Measurements from ENCODE around the gene ITGB1. TPM values are rescaled to one million over a fixed set of nuclear protein-coding genes. Genes with fewer than 3 reads are reported as not detected.
"Not testable (repeated sequence)": the region's sequence is repeated elsewhere in the genome, so short reads cannot be mapped to it uniquely, and the experiment has no call there.

The ITGB1 gene
- total RNA-seq, 1 donor from 2014 or later = 373 TPM

DNA sequence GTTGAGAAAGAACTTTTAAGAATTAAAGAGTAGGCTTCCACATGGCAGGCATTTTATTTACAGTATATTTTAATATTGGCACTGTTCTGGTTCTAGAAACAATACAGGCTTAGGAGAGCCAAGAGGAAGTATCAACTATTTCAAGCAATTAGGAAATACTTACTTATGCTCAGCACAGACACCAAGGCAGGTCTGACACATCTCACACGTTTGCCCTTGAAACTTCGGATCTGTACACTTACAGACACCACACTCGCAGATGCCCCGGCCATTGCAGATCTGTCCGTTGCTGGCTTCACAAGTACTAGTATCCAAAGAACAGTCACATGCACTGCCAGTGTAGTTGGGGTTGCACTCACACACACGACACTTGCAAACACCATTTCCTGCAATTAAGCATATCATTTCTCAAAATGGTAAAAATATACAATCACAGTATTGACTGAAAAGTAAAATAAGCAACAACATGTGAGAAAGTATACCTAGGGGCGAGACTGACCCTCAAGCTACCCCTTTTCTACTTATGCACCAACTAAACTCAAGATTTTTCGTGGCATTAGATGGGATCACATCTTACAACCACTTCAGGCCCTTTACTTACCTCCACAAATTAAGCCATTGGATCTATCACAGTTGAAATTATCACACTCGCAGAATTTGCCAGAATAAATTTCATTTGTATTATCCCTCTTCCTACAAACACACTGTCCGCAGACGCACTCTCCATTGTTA is 46.6 kb downstream of the ITGB1 start:
- no peak for ATAC-seq
- intact Hi-C loops (cut with DNase I) = no loop called here
- no peak for DNase-seq (ENCODE audit: low spot score)

DNA sequence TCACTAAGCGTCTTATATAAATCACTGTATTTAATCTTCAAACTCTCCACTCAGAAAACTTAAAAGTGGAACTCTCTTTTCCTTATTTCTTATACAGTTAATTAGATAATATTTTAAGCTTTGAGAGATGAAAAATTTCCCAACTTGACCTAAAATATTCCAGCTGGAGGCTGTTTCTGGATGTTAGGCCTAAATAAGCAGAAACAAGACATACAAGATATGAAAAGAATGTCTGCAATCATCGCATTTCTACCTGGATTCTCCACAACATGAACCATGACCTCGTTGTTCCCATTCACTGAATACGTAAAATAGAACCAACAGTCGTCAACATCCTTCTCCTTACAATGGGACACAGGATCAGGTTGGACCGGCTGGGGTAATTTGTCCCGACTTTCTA is 48.1 kb downstream of the ITGB1 start:
- ATAC-seq; DNase-seq (ENCODE audit: low spot score); intact Hi-C loops (cut with DNase I): not testable (repeated sequence)

DNA sequence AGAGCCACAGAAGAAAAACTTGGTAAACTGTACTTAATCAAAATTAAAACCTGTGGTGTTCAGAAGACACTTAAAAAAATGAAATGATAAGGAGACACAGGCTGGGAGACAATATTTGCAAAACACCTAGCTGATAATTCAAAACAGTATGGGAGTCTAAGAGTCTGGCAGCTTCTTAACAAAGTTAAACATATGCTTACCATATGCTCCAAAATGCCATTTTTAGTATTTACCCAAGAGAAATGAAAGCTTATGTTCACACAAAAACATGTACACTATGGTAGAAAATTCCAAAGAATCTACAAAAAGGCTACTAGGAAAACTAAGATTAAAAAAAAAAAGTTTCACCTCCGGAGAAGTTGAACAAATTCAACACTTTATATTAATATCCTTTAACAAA is 48.6 kb downstream of the ITGB1 start:
- DNase-seq (ENCODE audit: low spot score) (no peak), ATAC-seq (no peak)
- intact Hi-C loops (cut with DNase I) = no loop called here

DNA sequence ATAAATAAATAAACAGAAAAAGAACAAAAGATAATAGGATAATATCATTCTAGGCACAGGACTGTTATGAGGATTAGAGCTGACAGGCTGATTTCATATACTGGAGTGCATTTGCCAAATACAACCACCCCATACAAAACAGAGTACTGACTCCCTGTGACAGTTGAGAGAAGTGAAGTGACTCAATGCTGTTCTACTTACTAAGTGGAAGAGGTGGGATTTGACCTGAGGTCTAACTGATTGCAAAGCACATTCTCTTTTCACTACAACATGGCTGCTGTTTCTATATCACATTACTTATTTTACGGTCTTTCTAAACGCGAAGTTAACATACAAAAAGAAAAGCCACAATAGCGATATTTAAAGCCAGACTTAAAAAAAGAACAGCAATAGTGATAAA is 51.4 kb downstream of the ITGB1 start:
- intact Hi-C loops (cut with DNase I) = no loop called here
- ATAC-seq = no peak
- no peak for DNase-seq (ENCODE audit: low spot score)

DNA sequence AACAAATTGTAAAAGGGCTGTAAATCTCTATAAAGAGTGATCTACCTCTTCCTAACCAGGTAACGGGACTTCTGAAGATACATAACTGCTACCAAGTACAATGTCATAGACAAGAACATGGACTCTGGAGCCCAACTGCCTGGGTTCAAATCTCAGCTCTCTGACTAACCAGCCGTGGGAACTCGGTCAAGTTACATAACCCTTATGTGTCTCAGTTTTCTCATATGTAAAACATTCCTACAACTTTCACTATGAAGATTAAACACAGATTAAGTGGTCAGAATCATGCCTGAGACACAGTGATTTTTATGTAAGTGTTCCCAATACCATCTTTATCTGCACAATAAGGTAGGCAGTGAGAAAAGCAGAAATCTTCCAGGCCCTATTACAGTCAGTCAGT is 52.6 kb downstream of the ITGB1 start:
- intact Hi-C loops (cut with DNase I) = no loop called here
- ATAC-seq (no peak), DNase-seq (ENCODE audit: low spot score) (no peak)

DNA sequence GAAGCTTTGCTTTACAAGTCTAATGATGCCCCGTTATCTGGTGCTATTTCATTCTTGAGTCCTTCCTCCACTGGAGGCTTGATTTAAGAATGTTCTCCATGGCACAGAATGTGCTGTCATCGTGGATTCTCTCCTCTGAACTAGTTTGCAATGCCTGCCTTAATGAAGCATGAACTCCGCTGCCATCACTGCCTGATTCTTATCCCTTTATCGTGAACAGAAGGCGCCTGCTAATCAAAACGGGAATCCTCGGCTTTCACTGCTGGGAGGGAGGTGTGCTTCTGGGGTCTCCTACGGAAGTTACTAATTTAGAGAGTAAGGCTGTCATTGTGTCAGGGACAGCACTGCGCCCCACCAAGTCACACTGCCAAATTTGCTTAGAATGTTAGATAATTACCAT is 56.2 kb downstream of the ITGB1 start:
- intact Hi-C loops (cut with DNase I) = no loop called here
- ATAC-seq = no peak
- DNase-seq (ENCODE audit: low spot score) = no peak

DNA sequence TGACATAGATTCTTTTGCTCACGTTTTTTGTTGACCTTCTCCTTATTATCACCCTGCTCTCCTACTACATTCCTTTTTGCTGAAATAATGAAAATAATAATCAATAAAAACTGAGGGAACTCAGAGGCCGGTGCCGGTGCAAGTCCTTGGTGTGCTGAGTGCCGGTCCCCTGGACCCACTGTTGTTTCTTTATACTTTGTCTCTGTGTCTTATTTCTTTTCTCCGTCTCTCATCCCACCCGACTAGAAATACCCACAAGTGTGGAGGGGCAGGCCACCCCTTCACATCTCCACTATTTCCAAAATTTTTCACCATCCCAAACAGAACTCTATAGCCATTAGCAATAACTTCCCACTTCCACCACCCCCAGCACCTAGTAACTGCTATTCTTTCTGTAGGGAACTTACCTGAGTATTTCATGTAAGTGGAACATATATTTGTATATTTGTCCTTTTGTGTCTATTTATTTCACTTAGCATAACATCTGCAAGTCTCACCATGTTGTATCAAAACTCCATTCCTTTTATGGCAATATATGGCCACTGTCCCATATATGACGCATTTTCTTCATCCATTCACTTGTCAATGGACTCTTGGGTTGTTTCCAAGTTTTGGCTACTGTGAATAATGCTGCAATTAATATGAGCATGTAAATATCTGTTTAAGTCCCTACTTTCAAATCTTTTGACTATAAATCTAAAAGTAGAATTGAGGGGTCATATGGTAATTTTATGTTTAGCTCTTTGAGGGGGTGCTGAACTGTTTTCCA is 62.6 kb downstream of the ITGB1 start:
- intact Hi-C loops (cut with DNase I); ATAC-seq; DNase-seq (ENCODE audit: low spot score): not testable (repeated sequence)

DNA sequence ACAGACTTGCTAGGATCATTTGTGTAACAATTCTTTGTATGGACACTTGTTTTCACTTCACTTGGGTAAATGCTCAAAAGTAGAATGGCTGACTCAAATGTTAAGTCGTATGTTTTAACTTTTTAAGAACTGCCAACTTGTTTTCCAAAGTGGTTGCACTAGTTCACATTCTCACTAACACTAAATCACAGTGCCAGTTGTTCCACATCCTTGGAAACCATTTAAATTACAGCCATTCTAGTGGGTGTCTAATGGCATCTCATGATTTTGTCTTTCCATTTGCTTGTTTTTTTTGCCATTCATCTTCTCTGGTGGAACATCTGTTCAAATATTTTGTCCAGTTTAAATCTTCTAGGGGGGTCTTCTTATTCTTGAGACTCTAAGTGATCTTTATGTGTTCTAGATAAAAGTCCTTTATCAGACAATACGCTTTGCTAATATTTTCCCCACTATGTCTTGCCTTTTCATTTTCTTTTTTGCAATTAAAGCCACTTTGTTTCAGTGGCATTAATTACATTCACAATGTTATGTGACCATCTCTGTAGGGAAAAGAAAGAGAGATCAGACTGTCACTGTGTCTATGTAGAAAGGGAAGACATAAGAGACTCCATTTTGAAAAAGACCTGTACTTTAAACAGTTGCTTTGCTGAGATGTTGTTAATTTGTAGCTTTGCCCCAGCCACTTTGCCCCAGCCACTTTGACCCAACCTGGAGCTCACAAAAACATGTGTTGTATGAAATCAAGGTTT is 63.9 kb downstream of the ITGB1 start:
- DNase-seq (ENCODE audit: low spot score) (no peak), ATAC-seq (no peak)
- intact Hi-C loops (cut with DNase I) = no loop called here

DNA sequence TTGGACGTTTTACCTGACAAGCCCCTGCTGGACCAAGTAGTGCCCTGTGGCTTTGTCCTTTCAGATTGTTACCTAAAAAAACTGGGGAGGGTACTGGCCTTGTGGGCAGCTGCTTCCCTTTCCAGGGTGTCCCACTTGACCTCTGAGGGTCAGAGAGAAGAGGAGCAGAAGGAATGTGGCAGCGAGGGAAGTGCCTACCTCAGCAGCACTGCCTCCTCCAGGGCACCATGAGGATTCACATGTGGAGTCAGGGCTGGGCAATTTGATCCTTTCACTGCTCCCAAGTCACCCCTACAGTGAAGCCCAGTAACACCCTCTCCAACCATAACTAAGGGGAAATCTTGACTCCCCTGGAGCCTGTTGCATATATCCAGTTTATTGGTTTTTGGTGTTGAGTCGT is 64.6 kb downstream of the ITGB1 start:
- DNase-seq (ENCODE audit: low spot score) (no peak), ATAC-seq (no peak)
- intact Hi-C loops (cut with DNase I) = no loop called here

DNA sequence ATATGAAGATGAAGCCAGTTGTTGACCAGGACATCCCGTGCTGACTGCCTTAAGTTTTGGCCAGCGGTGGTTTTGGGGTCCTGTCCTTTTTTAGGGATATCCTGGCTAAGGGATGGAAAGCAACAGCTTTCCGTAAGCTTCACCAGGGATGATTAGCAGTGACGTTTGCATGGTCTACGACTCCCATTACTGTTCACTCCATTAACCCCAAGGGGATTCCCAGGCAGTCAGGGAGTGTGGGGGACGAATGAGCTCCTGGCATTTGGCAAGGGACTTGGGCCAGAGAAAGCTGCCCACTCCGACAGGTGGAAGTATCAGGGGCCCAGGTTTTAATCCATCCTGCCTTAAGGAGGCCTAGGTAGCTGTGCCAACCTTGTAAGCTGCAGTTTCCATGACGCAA is 66.8 kb downstream of the ITGB1 start:
- intact Hi-C loops (cut with DNase I) = no loop called here
- DNase-seq (ENCODE audit: low spot score) = no peak
- no peak for ATAC-seq

DNA sequence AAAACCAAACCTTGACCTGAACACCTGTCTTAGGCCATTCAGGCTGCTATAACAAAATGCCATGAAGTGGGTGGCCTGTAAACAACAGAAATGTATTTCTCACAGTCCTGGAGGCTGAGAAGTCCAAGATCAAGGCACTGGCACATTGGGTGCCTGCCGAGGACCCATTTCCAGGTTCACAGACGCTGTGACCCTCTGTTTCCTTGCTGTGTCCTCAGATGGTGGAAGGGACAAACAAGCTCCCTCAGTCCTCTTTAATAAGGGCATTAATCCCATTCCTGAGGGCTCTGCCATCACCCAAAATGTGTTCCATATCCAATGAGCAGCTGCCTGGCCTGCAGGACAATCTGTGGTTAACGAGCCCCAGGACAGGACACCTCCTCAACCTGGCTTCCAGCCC is 67.6 kb downstream of the ITGB1 start:
- ATAC-seq = no peak
- intact Hi-C loops (cut with DNase I) = no loop called here
- no peak for DNase-seq (ENCODE audit: low spot score)

DNA sequence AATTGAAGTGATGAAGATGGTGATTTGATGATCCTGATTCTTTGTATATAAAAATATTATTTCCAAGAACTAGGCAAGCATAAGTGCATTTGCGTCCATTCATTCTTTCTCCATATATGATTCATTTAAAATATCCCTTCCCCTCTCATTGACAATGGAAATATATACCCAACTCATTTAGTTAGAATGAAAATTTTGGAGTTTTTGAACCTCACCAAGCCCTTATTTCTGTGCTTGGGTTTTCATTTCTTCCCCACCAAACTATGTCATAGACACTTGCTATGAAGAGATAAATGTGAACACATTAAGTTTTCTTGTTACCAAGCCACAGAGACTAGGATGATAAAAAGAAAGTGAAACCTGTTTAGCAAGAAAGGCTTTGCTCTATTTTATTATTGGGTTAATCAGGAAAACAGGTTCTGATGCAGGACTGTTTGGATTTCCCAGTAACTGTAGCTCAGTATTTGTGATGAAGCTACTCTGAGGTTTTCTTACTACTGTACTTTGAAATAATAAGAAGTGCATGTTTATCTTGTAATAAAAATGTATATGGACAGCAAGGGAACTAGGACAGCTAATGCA is 68.3 kb downstream of the ITGB1 start:
- no peak for ATAC-seq

DNA sequence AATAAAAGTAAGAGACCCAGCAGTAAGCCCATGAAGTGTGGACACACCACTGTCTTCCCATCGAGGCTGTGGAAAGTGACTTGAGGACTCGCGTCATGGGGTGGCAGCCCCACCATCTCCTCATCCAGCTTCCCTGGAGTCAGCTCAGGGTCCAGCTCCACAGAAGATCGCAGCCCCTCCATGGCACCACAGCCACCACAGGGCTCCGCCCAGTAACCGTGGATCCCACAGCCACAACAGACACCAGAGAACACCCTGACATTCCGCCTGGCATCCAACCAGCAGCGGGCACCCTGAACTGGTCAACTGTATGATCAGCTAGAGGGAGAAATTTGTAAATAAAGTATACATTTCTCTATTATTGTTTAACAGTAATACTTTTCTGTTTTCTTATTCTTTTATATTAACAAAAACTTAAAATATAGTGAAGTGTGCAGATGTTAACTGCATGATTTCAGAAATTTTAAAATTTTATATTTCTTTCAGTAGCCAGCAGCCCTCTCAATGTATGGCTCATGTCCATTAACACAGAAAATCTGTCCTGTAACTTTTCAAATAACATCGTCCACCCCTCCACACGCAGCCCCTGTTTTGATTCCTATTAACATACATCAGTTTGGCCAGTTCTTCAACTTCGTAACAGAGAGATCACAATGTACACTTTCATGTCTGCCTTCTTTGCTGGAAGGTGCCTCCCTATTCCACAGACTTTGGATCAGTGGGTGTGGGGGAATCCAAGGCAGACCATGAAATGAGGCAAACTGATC is 69.7 kb downstream of the ITGB1 start:
- intact Hi-C loops (cut with DNase I) = no loop called here
- DNase-seq (ENCODE audit: low spot score) (no peak), ATAC-seq (no peak)

More for the DNA sequence above, 68.3 kb downstream of the ITGB1 start:
- intact Hi-C loops (cut with DNase I) = no loop called here
- no peak for DNase-seq (ENCODE audit: low spot score)

DNA sequence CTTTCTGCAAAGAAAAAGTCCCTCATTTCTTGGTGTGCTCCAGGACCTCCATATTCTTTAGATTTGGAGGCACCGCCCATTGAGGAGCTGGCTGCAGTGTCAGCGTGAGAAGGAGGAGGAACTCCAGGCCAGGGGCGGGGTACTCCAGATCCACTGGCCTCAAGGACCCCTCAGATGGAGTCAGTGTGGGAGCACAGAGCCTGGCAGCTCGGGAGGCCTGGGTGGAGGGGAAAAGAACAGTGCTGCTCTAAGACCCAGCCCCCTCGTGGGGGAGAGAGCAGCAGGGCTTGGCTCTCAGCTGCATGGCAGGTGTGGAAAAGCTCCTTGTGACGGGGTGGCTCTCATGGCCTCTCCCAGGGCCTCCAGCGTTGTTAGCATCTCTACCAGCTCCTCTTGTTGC is 70.5 kb downstream of the ITGB1 start:
- DNase-seq (ENCODE audit: low spot score) = no peak
- intact Hi-C loops (cut with DNase I) = no loop called here
- no peak for ATAC-seq

DNA sequence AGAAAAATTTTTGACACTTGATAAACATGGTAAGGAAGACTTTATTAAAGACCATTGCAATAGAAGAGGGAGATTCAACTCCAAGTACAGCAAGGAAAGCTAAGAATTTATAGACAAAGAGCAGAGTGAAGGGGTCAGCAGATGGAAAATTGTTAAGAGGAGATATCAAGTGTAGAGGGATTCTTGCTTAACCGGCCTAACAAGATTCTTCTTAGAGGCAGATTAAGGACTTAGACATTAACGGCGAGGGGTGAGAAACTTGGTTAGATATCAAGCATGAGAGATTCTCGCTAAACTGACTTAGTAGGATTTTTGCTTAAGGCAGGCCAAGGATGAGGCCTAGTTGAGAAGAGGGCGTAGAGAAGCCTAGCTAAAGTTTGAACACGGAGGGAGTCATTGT is 76.0 kb downstream of the ITGB1 start:
- ATAC-seq = no peak
- intact Hi-C loops (cut with DNase I) = no loop called here
- DNase-seq (ENCODE audit: low spot score) = no peak

DNA sequence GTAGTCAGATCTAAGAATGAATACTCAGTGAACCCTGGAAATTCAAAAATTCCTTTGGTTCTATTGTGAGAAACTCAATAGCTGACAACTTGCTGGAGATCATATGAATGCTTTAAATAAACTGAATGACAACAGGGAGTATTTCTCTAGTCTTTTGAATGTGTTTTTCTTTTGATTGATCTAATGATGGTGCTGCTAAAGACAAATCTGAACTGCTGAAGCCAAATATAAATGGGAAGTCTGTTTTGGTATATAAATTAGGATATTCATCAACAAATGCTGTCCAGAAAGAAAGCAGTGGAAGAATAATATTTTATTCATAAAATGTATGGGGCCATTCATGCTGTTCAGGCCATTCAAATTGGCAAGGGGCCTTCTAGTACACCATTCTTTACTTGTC is 79.4 kb downstream of the ITGB1 start:
- intact Hi-C loops (cut with DNase I) = no loop called here
- ATAC-seq (no peak), DNase-seq (ENCODE audit: low spot score) (no peak)

DNA sequence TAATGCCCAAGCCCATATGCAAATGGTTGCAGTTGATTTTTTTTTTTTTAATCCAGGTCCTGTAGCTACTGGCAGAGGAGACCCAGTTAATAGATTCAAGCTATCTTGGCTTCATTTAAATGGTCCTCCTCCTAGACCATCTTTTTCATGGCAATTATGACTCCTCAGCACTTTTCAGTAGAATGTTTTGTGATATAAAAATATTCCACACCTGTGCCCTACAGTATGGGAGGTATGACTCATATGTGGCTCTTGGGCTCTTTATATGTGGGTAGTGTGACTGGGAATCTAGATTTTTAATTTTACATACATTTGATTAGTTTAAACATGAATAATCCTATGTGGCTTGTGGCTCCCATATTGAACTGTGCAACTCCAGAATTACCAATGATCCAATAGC is 80.1 kb downstream of the ITGB1 start:
- intact Hi-C loops (cut with DNase I) = no loop called here
- ATAC-seq (no peak), DNase-seq (ENCODE audit: low spot score) (no peak)

DNA sequence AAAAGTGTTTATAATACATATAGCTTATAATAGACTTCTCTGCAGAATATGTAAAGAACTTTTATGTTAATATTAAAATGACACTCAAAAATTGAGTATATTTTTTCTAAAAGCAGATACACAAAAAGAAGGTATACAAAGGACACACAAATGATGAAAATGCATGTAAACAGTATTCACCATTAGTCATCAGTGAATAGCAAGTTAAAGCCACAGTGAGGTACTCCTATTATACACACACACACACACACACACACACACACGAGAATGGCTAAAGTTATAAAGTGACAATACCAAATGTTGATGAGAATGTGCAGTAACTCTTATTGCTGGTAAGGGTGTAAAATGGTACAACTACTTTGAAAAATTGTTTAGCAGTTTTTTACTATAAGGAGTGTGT is 92.9 kb downstream of the ITGB1 start:
- DNase-seq (ENCODE audit: low spot score) = no peak
- ATAC-seq = no peak
- intact Hi-C loops (cut with DNase I) = no loop called here

DNA sequence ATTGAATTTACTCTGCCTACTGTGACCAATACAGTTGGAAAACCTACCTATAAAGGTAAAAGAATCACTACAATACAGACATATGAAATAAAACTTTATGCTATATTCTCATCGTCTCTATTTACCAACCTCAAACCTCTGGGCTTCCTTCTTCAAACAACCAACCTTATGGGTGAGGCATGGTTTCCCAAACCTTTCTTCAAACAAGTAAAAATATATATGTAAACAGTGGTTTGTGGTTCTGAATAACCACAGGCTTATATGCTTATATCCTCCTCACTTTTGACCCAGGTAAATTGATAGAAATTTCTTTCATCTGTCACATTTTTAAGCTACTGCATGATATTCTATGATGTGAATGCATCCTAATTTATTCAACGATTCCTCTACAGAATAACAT is 103.6 kb downstream of the ITGB1 start:
- no peak for DNase-seq (ENCODE audit: low spot score)
- ATAC-seq = no peak
- intact Hi-C loops (cut with DNase I) = no loop called here

All from sciatic nerve (tissue), 2 donors.